Left forelimb (tissue), 1 donor: ENCODE data around the gene ATP6V0C.
"Not testable (repeated sequence)": the region's sequence is repeated elsewhere in the genome, so short reads cannot be mapped to it uniquely, and the experiment has no call there.

ENCODE experiments used
- DNase-seq: peaks from one replicate; pipeline ENCODE4 v3.0.0-alpha.2; 2018; ENCODE audit warnings: low spot score

The ATP6V0C gene

GRCh38 chr16:2557150-2557549 lies 43.4 kb downstream of the ATP6V0C start:
- not testable (repeated sequence) for DNase-seq

DNA sequence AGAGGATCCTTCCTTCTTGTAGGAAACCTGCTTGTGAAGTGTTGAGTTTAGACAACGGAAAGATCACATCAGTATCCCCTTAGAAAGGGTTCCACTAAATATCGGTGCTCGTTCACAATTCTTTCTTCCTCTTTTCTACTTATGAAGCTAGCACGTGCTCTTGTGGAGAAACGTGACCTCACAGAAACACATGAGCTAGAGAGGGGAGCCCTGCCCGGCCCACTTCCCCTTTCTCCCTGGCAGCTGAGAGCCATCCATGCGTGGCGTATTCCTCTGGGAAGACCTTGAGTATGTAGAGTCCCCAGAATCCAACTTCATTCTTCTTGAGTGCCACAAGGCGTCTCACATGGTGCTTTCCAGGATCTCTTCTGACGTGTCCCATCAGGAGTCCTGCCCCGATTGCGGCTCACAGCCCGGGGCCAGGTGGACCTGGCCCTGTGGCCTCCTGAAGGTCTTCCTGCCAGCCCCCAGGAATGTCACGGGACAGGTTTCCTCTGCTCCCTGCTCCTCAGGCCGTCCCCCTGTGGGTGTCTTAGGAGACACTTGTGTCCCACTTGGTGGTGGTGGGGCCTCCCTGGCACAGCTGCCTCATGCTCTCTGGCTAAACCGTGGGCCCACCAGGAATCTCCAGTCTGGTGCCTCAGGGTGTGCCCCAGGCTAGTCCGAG lies 46.5 kb downstream of the ATP6V0C start:
- not testable (repeated sequence) for DNase-seq

DNA sequence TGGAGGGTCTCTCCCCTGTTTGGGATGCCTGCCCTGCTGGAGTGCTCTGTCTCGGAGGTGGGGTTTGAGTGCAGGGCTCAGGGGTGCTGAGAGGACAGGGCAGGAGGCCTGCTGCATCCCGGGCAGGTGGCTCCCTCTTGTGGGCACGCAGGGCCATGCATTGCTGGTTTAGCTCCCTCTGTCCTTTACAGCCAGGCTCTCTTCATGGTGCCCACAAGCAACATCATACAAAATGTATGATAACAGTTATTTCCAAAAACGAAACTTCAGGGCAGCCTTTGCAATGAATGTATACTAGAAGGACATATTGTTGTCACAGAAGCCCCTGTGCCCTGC lies 47.0 kb downstream of the ATP6V0C start:
- not testable (repeated sequence) for DNase-seq

DNA sequence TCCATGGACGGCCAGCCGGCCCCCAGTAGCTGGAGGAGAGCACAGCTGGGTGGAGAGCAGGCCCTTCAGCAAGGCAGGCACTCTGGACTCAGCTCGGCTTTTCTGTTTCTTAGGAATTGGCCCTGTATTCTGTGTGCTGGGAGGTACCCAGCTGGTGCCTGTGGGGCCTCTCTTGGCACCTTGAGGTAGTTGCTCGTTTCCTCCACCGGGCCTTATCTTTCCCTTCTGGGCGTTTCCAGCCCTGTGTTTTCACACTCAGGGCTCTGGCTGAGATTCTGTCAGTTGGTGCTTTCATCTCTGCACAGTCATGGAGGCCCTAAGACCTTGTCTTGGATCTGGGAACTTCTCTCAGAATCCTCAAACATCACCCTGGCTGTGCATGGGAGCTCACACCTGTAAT lies 53.8 kb downstream of the ATP6V0C start:
- not testable (repeated sequence) for DNase-seq

GRCh38 chr16:2568573-2568972 lies 54.8 kb downstream of the ATP6V0C start:
- not testable (repeated sequence) for DNase-seq
